T-cell (primary cell): ENCODE results near the gene PCDHB7. TPM values are rescaled to one million over a fixed set of nuclear protein-coding genes. Genes with fewer than 3 reads are reported as not detected.
A peak's percentile ranks its signal among the peaks of the same experiment; 100 is the strongest.
"Not testable (repeated sequence)": the region's sequence is repeated elsewhere in the genome, so short reads cannot be mapped to it uniquely, and the experiment has no call there.

Source experiments
- ATAC-seq, 4 experiments: fragments of 200-7000 bp in 3 of 4; fragments of 150-1000 bp in 1 of 4; cut with Tn5 transposase; replicated peaks in 1 of 4; 1 replicate in 3 of 4; 2 replicates in 1 of 4; pipeline ENCODE4 v1.10.0; 2021; ENCODE audit warnings: moderate library complexity in 3 of 4, mild to moderate bottlenecking in 2 of 4, moderate number of reproducible peaks in 1 of 4
- CTCF ChIA-PET, 2 donors: fragments of 300-600 bp; sonication (Branson Sonifier 250); formaldehyde crosslinking; loops; one replicate each; lab custom pipeline; 2022; ENCODE audit warnings: antibody characterized with exemption in 2 of 2; lab: Charles Lee
- POLR2A ChIA-PET, 2 donors: fragments of 300-600 bp; sonication (Branson Sonifier 250); formaldehyde crosslinking; loops; one replicate each; lab custom pipeline; 2022; ENCODE audit warnings: antibody characterized with exemption in 2 of 2; lab: Charles Lee
- DNase-seq, 35 experiments: peaks; one replicate each; pipeline versions ENCODE4 v3.0.0 to v3.0.0-alpha.2; 2013 to 2023
- H3K27ac ChIP-seq: one replicate; pipeline ENCODE4 v1.5.1; 2013; ENCODE audit warnings: low read length
- H3K27me3 ChIP-seq, 2 experiments: replicated peaks in 1 of 2; 1 replicate in 1 of 2; 2 replicates in 1 of 2; pipeline versions ENCODE4 v1.6.1 to v1.7.0; 2013; ENCODE audit warnings: low read length in 1 of 2, mixed read lengths in 1 of 2; ENCODE audit not compliant: control insufficient read depth in 2 of 2, insufficient read depth in 2 of 2; ENCODE audit errors: extremely low read depth in 1 of 2
- H3K36me3 ChIP-seq, 2 donors: 1 replicate in 1 of 2; 2 replicates in 1 of 2; pipeline versions ENCODE4 v1.6.1 to v1.7.0; 2013; ENCODE audit warnings: low read length in 1 of 2; ENCODE audit not compliant: control insufficient read depth in 2 of 2, insufficient read depth in 1 of 2; ENCODE audit errors: extremely low read depth in 1 of 2
- H3K4me1 ChIP-seq, 2 experiments: 1 replicate in 1 of 2; 2 replicates in 1 of 2; pipeline versions ENCODE4 v1.6.1 to v1.7.0; 2013; ENCODE audit warnings: low read length in 2 of 2, mixed read lengths in 1 of 2; ENCODE audit not compliant: insufficient read depth in 2 of 2, control insufficient read depth in 1 of 2; ENCODE audit errors: extremely low read depth in 1 of 2
- H3K4me3 ChIP-seq, 2 donors: 1 replicate in 1 of 2; 2 replicates in 1 of 2; pipeline versions ENCODE4 v1.5.1 to v1.7.0; 2013; ENCODE audit warnings: mild to moderate bottlenecking in 2 of 2, low read length in 1 of 2, moderate library complexity in 1 of 2; ENCODE audit not compliant: control insufficient read depth in 1 of 2; ENCODE audit errors: extremely low read depth in 1 of 2
- H3K9me3 ChIP-seq: 2 replicates; pipeline ENCODE4 v1.7.0; 2013
- H3K27ac Mint-ChIP-seq, 2 donors: one replicate each; pipeline ENCODE4 v1.8.0; 2020 to 2021; ENCODE audit warnings: mild to moderate bottlenecking in 2 of 2, mixed read lengths in 2 of 2
- H3K27me3 Mint-ChIP-seq, 2 donors: one replicate each; pipeline ENCODE4 v1.8.0; 2021 to 2022; ENCODE audit warnings: mixed read lengths in 2 of 2
- H3K36me3 Mint-ChIP-seq: one replicate; pipeline ENCODE4 v1.8.0; 2021; ENCODE audit warnings: mixed read lengths
- H3K4me1 Mint-ChIP-seq, 3 donors: one replicate each; pipeline ENCODE4 v1.8.0; 2020 to 2022; ENCODE audit warnings: mixed read lengths in 3 of 3, mild to moderate bottlenecking in 1 of 3
- H3K4me3 Mint-ChIP-seq, 3 donors: one replicate each; pipeline ENCODE4 v1.8.0; 2020 to 2022; ENCODE audit warnings: mild to moderate bottlenecking in 3 of 3, mixed read lengths in 3 of 3, moderate library complexity in 3 of 3
- H3K9me3 Mint-ChIP-seq, 3 donors: one replicate each; pipeline ENCODE4 v1.8.0; 2020 to 2022; ENCODE audit warnings: mixed read lengths in 3 of 3
- WGBS: methylation state at CpG from one replicate; pipeline ENCODE4 v1.1.5; 2013; ENCODE audit warnings: missing lambda C conversion rate; ENCODE audit not compliant: insufficient coverage; 5-methylcytosine and 5-hydroxymethylcytosine counted together
- total RNA-seq, 35 experiments: library from RNA in 6 of 35; stranded (reverse) in 6 of 35; fragments of 120-200 nt in 1 of 35; gene quantifications; one replicate each; pipeline versions ENCODE4 v1.2.1 to v1.2.4 and lab custom pipeline; 2013 to 2026

Gene PCDHB7
- total RNA-seq, 5 donors from 2014 or later (not counting 1 experiment from before 2014, with no cell fraction given), result not detected

GRCh38 chr5:141201126-141201525 is 28.7 kb downstream of the PCDHB7 start:
- DNase-seq, H3K27ac Mint-ChIP-seq, H3K9me3 ChIP-seq, H3K36me3 ChIP-seq, H3K4me3 ChIP-seq, H3K27ac ChIP-seq, H3K4me3 Mint-ChIP-seq, H3K36me3 Mint-ChIP-seq, CTCF ChIA-PET, H3K4me1 ChIP-seq, ATAC-seq, POLR2A ChIA-PET, H3K4me1 Mint-ChIP-seq: not testable (repeated sequence)
- Mint-ChIP-seq H3K9me3 (peaks cover 6 to 40% (median 25%) of the 10 kb centered on the region in 3 donors), H3K27me3 (peaks cover 51 to 55% of the 10 kb centered on the region in 2 donors)
- 20% methylated on average over 9 of the region's 38 CpGs for WGBS
- H3K27me3 ChIP-seq, result peaks cover 0 to 13% of the 10 kb centered on the region in 2 experiments

- H3K4me1 ChIP-seq, H3K9me3 ChIP-seq, POLR2A ChIA-PET, DNase-seq, ATAC-seq, H3K36me3 ChIP-seq, H3K27ac ChIP-seq, H3K27ac Mint-ChIP-seq, H3K4me3 ChIP-seq, H3K4me3 Mint-ChIP-seq, H3K36me3 Mint-ChIP-seq, H3K4me1 Mint-ChIP-seq: not testable (repeated sequence)
- CTCF ChIA-PET, result interaction anchor here in 1 of 2 donors (0.7 kb wide), 1 partner anchor 1128 kb away, joined by 3 read pairs; no protein-coding TSS in a partner anchor
- Mint-ChIP-seq H3K27me3 (peaks cover 54 to 55% of the 10 kb centered on the region in 2 donors), H3K9me3 (peaks cover under 1 to 35% (median 20%) of the 10 kb centered on the region in 3 donors)
- WGBS, result 48% methylated on average over 22 of the region's 35 CpGs
- H3K27me3 ChIP-seq, result peaks cover 0 to 13% of the 10 kb centered on the region in 2 experiments
These were observed 29.2 kb downstream of the PCDHB7 start for GRCh38 chr5:141201646-141202045.

DNA sequence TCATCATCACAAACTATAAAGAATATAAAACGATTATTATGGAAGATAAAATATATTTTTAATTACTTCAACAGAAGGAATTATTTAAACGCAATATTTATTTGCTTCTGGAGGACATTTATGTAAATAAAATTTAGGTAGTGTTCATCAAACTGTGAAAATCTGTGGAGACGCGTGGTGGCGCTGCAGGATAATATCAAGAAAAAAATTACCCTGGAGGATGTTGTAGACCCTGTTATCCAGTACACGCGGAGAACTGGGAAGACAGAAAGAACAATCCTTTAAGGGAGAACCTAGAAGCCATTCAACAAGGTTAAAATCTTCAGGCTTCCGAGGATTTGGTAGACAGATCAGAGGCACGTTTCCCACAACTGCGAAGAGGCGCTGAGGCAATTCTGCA is 36.0 kb downstream of the PCDHB7 start, which contains the start of gene PCDHB12:
Gene PCDHB12, plus strand, starts transcription at position 242 of the 400 bp plus-strand sequence. CDS start 189 bp downstream, outside the sequence.
- no peak for ATAC-seq
- no peaks in the 10 kb centered on the region for H3K4me1 ChIP-seq
- H3K9me3 Mint-ChIP-seq, result peaks cover 0 to 7% (median 3%) of the 10 kb centered on the region in 3 donors
- H3K27me3 ChIP-seq, result peaks cover 5 to 14% of the 10 kb centered on the region in 2 experiments
- WGBS, result 28% methylated on average over 9 of the region's 11 CpGs
- peaks cover 58 to 66% of the 10 kb centered on the region in 2 donors for H3K27me3 Mint-ChIP-seq
- H3K4me1 Mint-ChIP-seq, result peaks cover 0 to under 1% (median under 1%) of the 10 kb centered on the region in 3 donors
- POLR2A ChIA-PET, result no interaction called here
- H3K4me3 ChIP-seq, result no peak within 1 kb of the TSS
- CTCF ChIA-PET, result no interaction called here
- no peaks in the 10 kb centered on the region for H3K36me3 ChIP-seq
- H3K36me3 Mint-ChIP-seq, result no peaks in the 10 kb centered on the region
- H3K9me3 ChIP-seq, result peaks cover 2% of the 10 kb centered on the region
- peak in 1 of 35 experiments; percentile 5 for DNase-seq
- H3K4me3 Mint-ChIP-seq, result no peak within 1 kb of the TSS
- no peak within 1 kb of the TSS for H3K27ac Mint-ChIP-seq
- no peak within 1 kb of the TSS for H3K27ac ChIP-seq

GRCh38 chr5:141210281-141210680 is 37.8 kb downstream of the PCDHB7 start:
- H3K36me3 Mint-ChIP-seq, H3K4me1 Mint-ChIP-seq, H3K4me1 ChIP-seq, CTCF ChIA-PET, H3K27ac ChIP-seq, H3K4me3 ChIP-seq, H3K9me3 ChIP-seq, H3K4me3 Mint-ChIP-seq, H3K36me3 ChIP-seq, H3K27ac Mint-ChIP-seq, DNase-seq, ATAC-seq, POLR2A ChIA-PET: not testable (repeated sequence)
- Mint-ChIP-seq H3K27me3 (peaks cover 64 to 75% of the 10 kb centered on the region in 2 donors), H3K9me3 (peaks cover 0 to 14% (median 7%) of the 10 kb centered on the region in 3 donors)
- 46% methylated on average over 21 of the region's 39 CpGs for WGBS
- peaks cover 9 to 17% of the 10 kb centered on the region in 2 experiments for H3K27me3 ChIP-seq

DNA sequence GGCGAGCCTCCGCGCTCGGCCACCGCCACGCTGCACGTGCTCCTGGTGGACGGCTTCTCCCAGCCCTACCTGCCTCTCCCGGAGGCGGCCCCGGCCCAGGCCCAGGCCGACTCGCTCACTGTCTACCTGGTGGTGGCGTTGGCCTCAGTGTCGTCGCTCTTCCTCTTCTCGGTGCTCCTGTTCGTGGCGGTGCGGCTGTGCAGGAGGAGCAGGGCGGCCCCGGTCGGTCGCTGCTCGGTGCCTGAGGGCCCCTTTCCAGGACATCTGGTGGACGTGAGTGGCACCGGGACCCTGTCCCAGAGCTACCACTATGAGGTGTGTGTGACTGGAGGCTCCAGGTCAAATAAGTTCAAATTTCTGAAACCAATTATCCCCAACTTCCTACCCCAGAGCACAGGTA is 38.4 kb downstream of the PCDHB7 start:
- WGBS, result 45% methylated on average over 14 of the region's 27 CpGs
- H3K27ac ChIP-seq, DNase-seq, ATAC-seq, H3K4me1 ChIP-seq, H3K9me3 ChIP-seq, H3K36me3 ChIP-seq, H3K36me3 Mint-ChIP-seq, H3K4me3 Mint-ChIP-seq, H3K4me1 Mint-ChIP-seq, POLR2A ChIA-PET, CTCF ChIA-PET, H3K4me3 ChIP-seq: not testable (repeated sequence)
- Mint-ChIP-seq H3K27ac (peak overlapping the region in 1 of 2 donors; percentile 55), H3K27me3 (peaks cover 63 to 73% of the 10 kb centered on the region in 2 donors), H3K9me3 (peaks cover 0 to 15% (median 8%) of the 10 kb centered on the region in 3 donors)
- H3K27me3 ChIP-seq, result peaks cover 9 to 17% of the 10 kb centered on the region in 2 experiments

DNA sequence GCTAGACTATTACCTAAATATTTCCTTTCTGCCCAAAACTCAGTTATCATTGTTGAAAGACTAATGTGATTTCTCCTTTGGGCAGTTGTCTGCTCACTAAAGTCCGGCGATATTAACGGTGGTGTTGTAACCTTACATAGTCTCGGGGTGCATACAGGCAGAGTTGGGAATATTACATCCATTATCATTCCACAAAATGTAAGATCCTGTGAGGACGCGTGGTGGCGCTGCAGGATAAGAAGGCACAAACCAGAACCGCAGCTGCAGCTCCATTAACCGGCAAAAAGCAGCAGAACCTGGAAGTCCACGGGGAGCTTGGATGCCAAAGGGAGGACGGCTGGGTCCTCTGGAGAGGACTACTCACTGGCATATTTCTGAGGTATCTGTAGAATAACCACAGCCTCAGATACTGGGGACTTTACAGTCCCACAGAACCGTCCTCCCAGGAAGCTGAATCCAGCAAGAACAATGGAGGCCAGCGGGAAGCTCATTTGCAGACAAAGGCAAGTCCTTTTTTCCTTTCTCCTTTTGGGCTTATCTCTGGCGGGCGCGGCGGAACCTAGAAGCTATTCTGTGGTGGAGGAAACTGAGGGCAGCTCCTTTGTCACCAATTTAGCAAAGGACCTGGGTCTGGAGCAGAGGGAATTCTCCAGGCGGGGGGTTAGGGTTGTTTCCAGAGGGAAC is 41.4 kb downstream of the PCDHB7 start, which contains the start of gene PCDHB13:
Gene PCDHB13, plus strand, starts transcription at position 264 of the 684 bp plus-strand sequence. Its CDS starts 205 bp downstream, at position 469.
- CTCF ChIA-PET, H3K36me3 Mint-ChIP-seq, H3K36me3 ChIP-seq, H3K27ac ChIP-seq, H3K4me1 ChIP-seq, POLR2A ChIA-PET, H3K27ac Mint-ChIP-seq, H3K4me1 Mint-ChIP-seq, H3K9me3 ChIP-seq, H3K4me3 ChIP-seq, ATAC-seq: not testable (repeated sequence)
- no CpG with 5 or more reads among the region's 18 CpGs for WGBS
- DNase-seq, result peak in 6 of 35 experiments; percentile 2 to 48 (median 12)
- H3K27me3 Mint-ChIP-seq, result peaks cover 58 to 63% of the 10 kb centered on the region in 2 donors
- H3K9me3 Mint-ChIP-seq, result peaks cover 4 to 22% (median 18%) of the 10 kb centered on the region in 3 donors
- H3K4me3 Mint-ChIP-seq, result peak within 1 kb of the TSS in 1 of 3 donors; percentile 44
- H3K27me3 ChIP-seq, result peaks cover 12 to 25% of the 10 kb centered on the region in 2 experiments
